Muscle of back (tissue), 11 donors: ENCODE measurements around the gene NSUN2. TPM values are rescaled to one million over a fixed set of nuclear protein-coding genes. Genes with fewer than 3 reads are reported as not detected.
"Not testable (repeated sequence)": the region's sequence is repeated elsewhere in the genome, so short reads cannot be mapped to it uniquely, and the experiment has no call there.

Experiments used
- DNase-seq, 3 donors: peaks; one replicate each; pipeline versions ENCODE4 v3.0.0 to v3.0.0-alpha.2; 2013
- polyA plus RNA-seq, 10 donors: library from polyadenylated mRNA; unstranded; fragments of 120-200 nt; gene quantifications; one replicate each; pipeline ENCODE4 v1.2.1, GENCODE V29; 2013; ENCODE audit not compliant: insufficient read length in 10 of 10

Gene NSUN2
- polyA plus RNA-seq, 10 donors: 32.8 to 67.8 (median 42.0) TPM

- DNase-seq: no peak
Observed at GRCh38 chr5:6584101-6584645, 48.7 kb downstream of the NSUN2 start.

GRCh38 chr5:6583049-6583880, 49.6 kb downstream of the NSUN2 start:
- peak; percentile 7 to 59 (median 39) for DNase-seq

DNA sequence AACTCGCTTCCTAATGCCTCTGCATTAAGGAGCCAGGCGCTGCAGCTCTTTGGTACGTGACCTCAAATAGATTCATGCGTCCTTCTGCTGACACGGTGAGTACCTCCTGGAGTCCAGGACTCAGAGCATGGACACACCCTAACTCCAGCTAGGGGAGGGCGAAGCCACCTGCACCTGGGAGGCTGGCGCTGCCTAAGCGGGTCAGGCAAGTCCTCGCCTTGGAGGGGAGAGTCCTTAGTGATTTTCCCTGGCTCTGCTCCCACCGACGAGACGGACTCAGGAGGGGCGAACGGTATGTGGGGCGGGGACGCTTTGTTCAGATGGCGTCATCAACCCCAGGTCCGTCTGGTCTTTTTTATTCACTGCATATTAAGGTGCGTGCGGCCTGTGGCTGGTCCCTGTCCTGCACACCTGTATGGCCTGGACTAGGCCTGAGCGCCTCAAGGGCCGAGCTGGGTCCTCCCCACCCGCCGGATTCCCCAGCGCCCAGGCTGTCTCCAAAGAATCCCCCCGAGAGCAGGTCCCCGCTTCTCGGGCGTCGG, 50.3 kb downstream of the NSUN2 start:
- DNase-seq: no peak

- DNase-seq: no peak
Observed at GRCh38 chr5:6581559-6582426, 51.1 kb downstream of the NSUN2 start.

GRCh38 chr5:6581090-6581489, 51.8 kb downstream of the NSUN2 start:
- no peak for DNase-seq

DNA sequence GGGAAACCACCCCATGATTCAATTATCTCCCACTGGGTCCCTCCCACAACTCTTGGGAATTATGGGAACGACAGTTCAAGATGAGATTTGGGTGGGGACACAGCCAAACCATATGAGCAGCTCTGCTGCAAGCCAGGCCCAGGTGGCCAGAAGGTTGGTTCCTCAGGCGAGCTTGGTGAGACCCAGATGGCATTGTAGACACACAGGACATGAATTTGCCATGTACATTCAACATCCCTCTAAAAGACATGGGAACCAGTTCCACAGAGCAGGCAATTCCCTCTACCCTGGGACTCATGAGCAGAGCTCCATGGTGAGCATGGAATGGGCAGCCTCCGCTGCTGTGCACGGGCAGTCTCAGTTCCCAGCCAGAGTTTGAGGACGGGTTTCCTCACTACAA, 53.3 kb downstream of the NSUN2 start:
- DNase-seq: no peak

DNA sequence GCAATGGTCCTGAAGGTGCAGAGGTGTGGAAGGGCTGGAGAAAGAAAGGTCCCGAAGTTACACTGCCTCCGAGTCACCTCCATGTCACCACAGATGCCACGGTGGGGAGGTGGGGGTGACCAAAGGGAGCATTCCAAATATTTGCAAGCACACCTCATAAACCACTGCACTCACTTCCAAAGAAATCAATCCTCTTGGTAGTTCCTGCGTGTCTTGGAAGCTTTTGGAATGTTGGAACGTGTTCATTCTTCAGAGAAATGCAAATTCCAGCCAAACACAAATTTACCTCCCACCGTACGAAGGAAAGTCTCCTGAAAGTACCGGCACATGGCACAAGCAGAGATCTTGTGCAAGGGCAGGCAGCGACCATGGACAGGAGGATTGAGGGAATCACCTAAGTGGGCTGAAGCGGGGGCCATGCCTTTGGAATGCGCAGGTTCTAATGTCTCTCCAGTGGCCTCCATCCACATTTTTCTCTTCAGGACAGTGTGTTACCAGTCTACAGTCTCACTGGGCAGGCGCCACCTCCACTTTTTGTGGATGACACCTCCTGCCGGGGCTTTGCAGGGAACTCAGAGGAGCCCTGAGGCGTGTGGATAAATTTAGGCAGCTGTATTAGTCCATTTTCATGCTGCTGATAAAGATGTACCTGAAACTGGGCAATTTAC, 54.0 kb downstream of the NSUN2 start:
- peak in 1 of 3 donors; percentile 2 for DNase-seq

DNA sequence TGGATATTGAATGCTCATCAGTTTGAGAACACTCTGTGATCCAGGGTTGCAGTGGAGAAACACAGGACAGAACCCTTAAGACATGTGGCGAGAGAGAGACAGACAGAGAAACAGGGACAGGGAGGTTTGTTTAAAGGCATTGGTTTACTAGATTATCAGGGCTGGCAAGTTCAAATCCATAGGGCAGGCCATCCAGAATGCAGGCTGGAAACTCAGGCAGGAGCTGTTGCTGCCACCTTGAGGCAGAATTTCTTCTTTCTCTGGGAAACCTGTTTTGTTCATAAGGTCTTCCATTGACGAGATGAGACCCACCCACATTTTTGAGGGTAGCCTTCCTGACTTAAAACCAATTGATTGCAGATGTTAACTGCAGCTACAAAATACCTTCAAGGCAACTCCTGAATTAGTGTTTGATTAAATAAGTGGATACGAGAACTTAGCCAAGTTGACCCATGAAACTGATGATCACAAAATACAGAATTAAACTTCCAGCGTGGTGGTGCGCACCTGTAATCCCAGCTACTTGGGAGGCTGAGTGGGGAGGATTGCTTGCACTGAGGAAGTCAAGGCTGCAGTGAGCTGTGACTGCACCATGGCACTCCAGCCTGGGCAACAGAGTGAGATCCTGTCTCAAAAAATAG, 55.9 kb downstream of the NSUN2 start:
- peak; percentile 16 to 34 (median 27) for DNase-seq

- no peak for DNase-seq
Observed at GRCh38 chr5:6574537-6575245, 58.2 kb downstream of the NSUN2 start.

DNA sequence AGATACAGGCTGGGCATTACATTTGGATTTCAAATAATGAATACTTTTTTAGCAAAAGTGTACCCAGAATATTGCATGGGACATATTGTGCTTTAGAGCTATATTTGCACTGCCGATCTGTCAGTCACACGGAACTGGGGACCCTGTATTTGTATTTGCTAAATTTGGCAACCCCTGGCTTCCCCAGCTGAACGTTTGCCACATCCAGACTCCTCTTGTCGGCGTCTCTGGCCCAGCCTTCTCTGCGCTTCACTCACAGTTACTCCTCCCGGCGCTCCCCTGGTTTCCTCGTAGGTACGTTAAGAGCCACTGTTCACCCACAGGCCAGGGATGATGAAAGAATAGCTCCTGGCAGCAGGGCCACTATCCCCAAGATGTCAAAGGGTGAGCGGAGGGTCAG, 58.7 kb downstream of the NSUN2 start:
- no peak for DNase-seq

DNA sequence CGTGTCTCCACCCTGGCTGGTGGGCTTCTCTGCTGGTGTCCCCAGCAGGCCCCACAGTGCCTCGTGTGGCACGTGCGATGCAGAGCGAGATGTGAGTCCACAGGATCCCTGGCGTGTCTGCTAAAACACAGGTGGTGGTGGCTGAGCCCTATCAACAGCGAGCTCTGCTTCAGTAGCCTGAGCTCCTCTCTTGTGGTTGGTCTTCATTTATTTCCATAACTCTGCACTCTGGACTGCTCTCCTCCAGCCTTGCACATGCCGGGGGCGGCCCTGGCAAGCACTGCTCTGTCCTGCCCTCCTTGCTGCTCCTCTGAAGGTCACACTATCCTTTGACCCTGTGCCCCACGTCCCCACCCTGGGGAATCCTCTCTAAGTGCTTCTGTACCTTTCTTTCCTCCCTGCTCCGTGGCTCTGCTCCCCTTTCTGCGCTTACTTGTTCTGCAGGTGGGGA, 59.2 kb downstream of the NSUN2 start:
- DNase-seq: no peak

- DNase-seq: no peak
Observed at GRCh38 chr5:6572825-6573380, 59.9 kb downstream of the NSUN2 start.

DNA sequence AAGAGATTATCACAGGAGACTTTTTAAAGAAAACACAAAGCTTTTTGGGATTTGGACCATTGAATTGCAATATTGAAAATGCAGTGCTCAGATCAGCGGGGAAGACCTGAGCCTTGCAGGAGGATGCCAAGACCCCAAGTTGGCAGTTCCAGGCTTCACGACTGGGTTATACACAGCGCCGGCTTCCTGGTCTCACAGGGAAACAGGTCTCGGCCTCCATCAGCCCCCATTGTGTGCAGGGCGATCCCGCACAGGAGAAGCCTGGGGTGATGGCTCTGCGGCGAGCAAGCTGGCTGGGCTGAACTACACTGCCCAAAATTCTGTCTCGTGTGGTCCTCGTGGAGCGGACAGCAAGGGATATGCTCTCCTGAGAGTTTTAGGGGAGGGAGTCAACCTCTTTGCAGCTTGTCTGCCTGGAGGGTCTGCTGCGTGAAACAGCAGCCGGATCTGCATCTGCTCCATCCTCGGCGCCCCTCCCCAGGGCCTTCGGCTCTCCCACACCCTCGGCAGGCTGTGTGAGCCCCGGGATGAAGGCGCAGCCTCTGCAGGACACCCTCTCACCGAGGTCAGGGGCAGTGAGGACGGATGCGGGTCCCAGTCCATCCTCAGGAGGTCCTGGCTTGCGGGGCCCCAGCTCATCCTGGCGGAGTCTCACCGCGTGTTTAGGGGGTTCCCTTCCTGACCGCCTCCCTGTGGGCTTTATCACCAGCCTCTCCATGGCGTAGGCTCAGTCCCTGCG, 60.6 kb downstream of the NSUN2 start:
- DNase-seq: no peak

GRCh38 chr5:6571607-6572006, 61.2 kb downstream of the NSUN2 start:
- DNase-seq: not testable (repeated sequence)

- DNase-seq: no peak
Observed at GRCh38 chr5:6570530-6570929, 62.3 kb downstream of the NSUN2 start.

DNA sequence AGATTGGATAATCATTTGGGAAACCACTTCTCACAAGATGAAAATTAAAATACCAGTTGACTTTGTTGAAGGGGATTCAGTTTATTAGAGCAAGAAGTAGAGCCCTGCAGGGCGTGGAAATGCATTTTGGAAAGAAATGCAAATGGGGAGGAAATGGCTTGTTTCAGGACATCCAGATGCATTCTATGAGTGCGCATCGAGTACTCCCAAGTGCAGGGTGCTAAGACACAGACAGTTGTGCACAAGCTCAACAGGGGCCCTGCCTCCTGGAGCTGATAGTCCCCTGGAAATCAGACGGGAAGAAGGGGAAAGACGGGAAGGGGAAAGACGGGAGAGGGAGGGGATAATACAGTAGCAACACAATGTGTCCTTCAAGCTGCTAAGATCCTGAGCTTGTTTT, 64.0 kb downstream of the NSUN2 start:
- no peak for DNase-seq

DNA sequence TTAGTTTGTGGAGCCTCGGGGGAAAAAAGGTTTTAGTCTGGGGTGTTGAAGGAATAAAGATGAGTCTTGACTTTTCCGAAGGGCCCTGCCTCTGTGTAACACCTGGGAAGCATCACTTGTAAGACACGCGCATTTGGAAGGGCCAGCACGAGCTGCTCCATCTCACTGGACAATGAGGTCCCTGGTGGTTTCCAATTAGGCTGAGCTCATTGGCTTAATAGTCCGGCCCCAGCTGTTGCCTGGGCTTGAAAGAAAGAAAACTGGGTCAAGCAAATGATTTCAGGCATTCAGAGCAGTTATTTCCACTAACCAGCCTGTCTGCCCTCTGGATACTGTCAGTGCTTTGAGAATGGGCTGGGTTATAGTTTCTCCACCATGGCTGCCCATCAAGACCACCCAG, 64.5 kb downstream of the NSUN2 start:
- no peak for DNase-seq

GRCh38 chr5:6567835-6568234, 65.0 kb downstream of the NSUN2 start:
- DNase-seq: no peak

- DNase-seq: no peak
Observed at GRCh38 chr5:6567068-6567467, 65.8 kb downstream of the NSUN2 start.
